GM15510 (cell line): ENCODE measurements around the gene TMEM63A.

Source experiments
- POLR2A ChIP-seq: IDR thresholded peaks from 3 replicates; pipeline ENCODE4 v1.6.1; 2011; ENCODE audit warnings: borderline replicate concordance; ENCODE audit not compliant: insufficient read length; ENCODE audit errors: extremely low read depth

Gene TMEM63A

DNA sequence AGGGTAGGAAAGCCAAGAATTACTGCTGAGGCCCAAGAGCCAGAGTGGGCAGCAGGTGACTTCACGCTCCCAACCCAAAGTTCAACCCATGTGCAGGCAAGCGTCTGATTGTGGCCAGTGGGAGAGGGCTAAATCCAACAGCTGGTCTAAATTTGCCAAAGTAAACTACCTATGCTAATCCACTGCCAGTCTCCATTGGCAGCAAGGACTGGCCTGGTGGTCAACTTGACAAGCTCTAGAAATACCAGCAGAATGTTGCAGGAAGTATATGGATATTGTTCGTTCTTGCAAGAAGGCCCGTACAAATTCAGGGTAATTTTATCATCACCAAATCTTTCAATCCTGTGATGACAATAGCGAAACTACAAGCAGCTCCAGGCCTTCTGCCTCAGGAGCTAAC is 1.5 kb downstream of the TMEM63A start:
- TF ChIP-seq POLR2A = no peak

DNA sequence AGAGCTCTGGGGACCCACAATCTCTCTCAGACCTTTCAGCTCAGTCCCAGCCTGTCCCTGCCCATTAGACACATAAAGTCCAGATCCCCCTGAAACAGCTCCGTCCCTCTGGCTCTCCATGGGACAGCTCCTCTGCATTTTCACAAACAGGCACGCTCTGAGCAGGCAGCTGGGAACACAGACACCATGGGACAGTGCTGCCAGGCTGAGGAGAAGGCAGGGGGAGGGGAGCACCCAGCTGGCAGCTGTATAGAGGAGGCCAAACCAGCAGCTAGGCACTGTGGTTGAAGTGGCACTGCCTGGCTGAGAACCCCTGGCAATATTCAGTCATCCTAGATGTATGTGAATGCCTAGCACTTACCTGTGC is 2.0 kb downstream of the TMEM63A start:
- no peak for TF ChIP-seq POLR2A

- no peak for TF ChIP-seq POLR2A
These were observed 2.5 kb downstream of the TMEM63A start for GRCh38 chr1:225879521-225880221.

GRCh38 chr1:225878282-225878681 is 3.9 kb downstream of the TMEM63A start:
- TF ChIP-seq POLR2A = no peak

GRCh38 chr1:225877580-225877979 is 4.6 kb downstream of the TMEM63A start:
- TF ChIP-seq POLR2A = no peak

DNA sequence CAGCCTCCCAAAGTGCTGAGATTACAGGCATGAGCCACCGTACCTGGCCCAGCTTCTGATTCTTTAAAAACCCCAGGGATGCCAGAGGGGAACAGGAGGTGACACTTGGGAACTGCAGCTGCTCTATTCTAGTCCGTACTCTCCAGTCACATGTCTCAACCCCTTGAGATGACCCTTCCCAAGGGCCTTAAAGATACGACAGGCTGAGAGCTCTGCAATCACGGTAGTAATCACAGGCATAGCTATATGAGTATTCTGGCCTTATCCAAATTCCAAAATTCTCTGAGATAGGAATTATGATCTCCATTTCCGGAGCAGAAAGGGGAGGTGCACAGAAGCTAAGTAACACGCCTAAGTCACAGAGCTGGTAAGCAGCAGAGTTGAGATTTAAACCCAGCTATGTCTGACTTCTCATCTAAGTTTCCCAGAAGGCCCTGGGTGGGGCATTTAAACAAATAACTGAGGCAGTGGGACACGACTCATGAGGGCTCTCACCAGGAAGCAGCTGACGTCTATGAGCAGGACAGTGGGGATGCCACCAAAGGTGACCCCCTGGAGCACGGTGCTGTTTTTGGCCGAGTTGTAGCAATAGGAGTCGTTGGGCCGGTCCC is 5.2 kb downstream of the TMEM63A start:
- no peak for TF ChIP-seq POLR2A

DNA sequence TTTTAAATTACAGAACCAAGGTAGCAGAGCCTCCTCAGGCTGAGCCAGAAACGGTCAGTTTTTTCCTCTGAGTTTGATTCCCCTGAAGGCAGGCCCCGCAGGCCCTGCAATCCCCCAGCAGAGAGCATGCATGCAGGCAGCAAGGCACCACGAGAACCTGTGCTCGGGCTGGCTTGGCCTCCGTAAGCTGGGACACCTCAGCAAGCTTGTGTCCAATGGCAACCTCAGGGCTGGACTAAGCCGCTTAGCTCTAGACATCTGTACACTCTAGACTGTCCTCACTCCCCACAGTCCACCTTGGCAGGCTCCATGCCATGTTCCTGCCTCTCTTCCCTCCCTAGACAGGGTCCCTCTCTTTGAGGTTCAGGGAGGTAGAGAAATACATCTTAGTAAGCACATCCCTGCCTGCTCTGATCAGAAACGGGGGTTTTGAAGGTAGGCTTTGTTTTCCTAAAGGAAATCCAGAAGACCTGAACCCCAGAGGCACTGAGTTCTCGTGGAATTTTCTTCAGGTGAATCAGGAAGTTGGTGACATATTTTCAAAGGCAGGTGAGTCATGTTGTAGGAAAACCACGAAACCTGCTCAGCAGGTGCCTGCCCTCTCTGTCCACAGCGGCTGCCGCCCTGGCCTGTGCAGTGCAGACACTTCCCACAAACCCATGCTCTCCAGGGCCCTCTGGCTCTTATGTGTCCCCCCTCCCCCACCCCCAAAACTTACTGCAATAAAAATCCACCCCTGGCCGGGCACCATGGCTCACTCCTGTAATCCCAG is 7.0 kb downstream of the TMEM63A start:
- TF ChIP-seq POLR2A = no peak

DNA sequence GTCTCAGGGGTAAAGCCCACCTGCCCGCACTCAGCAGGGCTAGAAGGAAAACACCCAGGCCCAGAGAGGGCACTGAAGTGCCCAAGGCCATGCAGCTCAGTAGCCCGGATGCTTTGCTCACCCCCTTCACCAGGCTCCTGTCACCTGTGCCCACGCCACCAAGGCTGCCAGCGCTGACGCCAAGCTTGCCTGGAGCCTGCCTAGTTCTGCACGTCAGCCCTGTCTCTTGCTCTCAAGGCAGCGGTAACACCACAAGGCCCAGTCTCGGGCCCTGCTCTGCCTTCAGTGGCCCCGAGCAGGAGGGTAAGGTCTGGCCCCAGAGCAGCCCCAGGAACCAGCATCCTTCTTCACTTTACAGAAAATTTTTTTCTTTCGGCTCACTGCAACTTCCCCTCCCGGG is 7.7 kb downstream of the TMEM63A start:
- no peak for TF ChIP-seq POLR2A

GRCh38 chr1:225873281-225873850 is 8.8 kb downstream of the TMEM63A start:
- TF ChIP-seq POLR2A = no peak

GRCh38 chr1:225872075-225872430 is 10.1 kb downstream of the TMEM63A start:
- no peak for TF ChIP-seq POLR2A

GRCh38 chr1:225871359-225872074 is 10.7 kb downstream of the TMEM63A start:
- TF ChIP-seq POLR2A = no peak

- TF ChIP-seq POLR2A = no peak
These were observed 11.3 kb downstream of the TMEM63A start for GRCh38 chr1:225870911-225871310.

- TF ChIP-seq POLR2A = no peak
These were observed 13.4 kb downstream of the TMEM63A start for GRCh38 chr1:225868631-225869330.

DNA sequence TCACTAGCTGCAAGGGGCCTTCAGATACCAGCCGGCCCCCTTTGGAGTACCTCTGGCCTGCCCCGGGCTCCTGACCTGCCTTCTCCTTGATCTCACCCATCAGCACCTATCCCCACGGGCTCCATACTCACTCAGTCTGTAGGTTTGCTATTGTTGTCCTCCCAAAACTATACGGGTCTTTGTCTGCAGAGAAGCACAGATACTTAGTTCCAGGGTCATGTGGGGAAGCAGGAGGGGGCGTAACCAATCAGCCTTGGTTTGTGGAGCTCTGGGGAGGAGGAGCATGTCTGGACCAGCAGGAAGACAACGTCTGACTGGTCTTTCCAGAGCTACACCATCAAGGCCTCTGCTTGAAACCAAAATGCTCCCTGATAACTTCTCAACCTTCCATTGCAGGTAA is 15.2 kb downstream of the TMEM63A start:
- no peak for TF ChIP-seq POLR2A
